ENCODE data around the gene LRRC27. TPM values are rescaled to one million over a fixed set of nuclear protein-coding genes. Genes with fewer than 3 reads are reported as not detected.

The LRRC27 gene
- total RNA-seq, 1 donor: 12.0 TPM

DNA sequence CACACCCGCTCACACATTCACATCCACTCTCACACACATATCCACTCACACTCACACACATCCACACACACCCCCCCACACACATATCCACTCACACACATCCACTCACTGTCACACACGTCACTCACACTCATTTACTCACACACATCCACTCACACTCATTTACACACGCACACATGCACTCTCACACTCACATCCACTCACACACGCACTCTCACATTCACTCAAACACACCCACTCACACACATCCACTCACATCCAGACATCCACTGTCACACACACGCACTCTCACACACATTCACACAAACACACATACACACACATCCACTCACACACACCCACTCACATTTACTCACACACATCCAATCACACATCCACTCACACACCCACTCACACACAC lies 83.3 kb downstream of the LRRC27 start:
- no peak for DNase-seq (ENCODE audit: low read depth)
- TF ChIP-seq, protein P1, sequence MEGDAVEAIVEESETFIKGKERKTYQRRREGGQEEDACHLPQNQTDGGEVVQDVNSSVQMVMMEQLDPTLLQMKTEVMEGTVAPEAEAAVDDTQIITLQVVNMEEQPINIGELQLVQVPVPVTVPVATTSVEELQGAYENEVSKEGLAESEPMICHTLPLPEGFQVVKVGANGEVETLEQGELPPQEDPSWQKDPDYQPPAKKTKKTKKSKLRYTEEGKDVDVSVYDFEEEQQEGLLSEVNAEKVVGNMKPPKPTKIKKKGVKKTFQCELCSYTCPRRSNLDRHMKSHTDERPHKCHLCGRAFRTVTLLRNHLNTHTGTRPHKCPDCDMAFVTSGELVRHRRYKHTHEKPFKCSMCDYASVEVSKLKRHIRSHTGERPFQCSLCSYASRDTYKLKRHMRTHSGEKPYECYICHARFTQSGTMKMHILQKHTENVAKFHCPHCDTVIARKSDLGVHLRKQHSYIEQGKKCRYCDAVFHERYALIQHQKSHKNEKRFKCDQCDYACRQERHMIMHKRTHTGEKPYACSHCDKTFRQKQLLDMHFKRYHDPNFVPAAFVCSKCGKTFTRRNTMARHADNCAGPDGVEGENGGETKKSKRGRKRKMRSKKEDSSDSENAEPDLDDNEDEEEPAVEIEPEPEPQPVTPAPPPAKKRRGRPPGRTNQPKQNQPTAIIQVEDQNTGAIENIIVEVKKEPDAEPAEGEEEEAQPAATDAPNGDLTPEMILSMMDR (IDR thresholded peaks at IDR 0.05; ENCODE audit: insufficient read depth, low read length): no peak
- H3K4me3 ChIP-seq (ENCODE audit: low read depth, low read length): no peak overlapping the region

DNA sequence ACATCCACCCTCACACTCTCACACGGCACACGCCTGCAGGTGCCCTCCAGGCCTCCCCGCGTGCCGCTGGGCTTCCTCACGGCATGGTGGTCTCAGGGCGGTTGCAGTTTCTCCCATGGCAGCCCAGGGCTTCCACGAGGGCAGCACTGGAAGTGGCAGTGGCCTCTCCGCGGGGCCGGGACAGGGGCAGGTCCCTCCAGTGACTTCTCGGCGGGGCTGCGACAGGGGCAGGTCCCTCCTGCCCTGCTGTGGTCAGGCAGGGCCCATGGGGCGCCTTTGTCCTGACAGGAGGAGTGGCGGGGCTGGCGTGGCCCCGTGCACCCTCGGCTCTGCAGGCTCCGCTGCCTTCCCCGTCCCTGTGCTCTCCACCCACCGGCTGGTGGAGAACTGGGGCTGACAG lies 84.0 kb downstream of the LRRC27 start:
- DNase-seq (ENCODE audit: low read depth): no peak
- no peak overlapping the region for H3K4me3 ChIP-seq (ENCODE audit: low read depth, low read length)
- TF ChIP-seq, protein P1 (IDR thresholded peaks at IDR 0.05; ENCODE audit: insufficient read depth, low read length): no peak

DNA sequence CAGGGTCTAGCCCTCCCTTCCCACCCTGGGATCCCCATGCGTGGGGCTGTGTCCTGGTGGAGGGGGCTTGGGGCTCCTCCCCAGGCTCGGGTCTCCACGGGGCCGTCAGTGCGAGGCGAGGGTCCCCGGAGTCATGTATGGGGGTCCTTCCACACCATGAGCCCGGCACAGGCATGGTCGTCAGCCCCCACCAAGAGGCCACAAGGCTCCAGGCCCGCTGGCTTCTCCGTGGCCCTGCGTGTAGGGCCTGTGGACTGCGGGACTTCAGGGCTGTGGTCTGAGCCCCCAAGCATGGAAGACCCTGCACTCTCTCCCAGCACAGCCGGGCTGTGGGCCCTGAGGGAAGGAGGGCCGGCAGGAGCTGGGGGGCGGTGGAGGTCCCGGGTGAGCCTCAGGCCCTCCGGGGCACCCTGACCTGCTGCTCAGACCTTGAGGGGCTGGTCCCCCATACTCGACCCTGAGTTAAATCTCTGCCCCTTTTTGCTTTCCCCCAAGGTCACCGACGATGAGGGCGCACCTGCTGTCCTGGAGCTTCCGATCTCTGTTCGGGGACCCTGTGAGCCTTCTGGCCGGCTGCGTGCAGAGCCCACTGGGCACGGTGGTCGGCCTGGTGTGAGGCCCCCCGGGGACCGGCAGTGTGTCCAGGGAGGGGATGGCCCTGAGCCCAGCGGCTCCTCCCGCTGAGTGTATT lies 84.7 kb downstream of the LRRC27 start:
- H3K4me3 ChIP-seq (ENCODE audit: low read depth, low read length): no peak overlapping the region
- no peak for DNase-seq (ENCODE audit: low read depth)
- TF ChIP-seq, protein P1 (IDR thresholded peaks at IDR 0.05; ENCODE audit: insufficient read depth, low read length): no peak

DNA sequence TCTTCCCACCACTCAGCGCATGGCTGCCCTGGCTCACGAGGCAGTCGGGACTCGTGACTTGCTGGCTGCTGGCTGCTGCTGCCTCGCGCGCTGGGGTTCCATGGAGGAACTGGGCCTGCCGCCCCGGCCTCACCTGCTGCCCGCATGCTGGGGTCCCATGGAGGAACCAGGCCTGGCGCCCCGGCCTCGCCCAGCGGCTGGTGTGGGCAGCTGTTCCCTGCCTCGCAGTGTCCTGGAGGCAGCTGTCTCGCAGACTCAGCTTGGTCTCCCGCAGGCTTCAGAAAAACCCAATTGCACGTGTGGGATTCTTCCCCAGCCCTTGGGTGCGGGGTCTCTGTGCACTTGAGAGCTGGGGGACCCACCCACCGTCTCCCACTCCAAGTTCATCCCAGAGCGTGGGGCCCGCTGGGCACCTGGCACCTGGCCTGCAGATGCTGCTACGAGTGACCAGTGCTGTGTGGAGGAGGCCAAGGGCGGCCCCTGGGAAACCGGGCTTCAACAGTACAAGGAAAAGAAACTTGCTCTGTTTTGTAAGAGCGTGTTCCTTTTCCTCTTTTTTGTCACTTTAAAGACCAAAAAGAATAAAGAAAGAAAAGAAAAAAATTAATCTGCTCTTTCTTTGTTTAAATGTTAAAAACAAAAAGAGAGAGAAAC lies 85.4 kb downstream of the LRRC27 start:
- H3K4me3 ChIP-seq (ENCODE audit: low read depth, low read length): no peak overlapping the region
- TF ChIP-seq, protein P1 (IDR thresholded peaks at IDR 0.05; ENCODE audit: insufficient read depth, low read length): no peak
- DNase-seq (ENCODE audit: low read depth): no peak

DNA sequence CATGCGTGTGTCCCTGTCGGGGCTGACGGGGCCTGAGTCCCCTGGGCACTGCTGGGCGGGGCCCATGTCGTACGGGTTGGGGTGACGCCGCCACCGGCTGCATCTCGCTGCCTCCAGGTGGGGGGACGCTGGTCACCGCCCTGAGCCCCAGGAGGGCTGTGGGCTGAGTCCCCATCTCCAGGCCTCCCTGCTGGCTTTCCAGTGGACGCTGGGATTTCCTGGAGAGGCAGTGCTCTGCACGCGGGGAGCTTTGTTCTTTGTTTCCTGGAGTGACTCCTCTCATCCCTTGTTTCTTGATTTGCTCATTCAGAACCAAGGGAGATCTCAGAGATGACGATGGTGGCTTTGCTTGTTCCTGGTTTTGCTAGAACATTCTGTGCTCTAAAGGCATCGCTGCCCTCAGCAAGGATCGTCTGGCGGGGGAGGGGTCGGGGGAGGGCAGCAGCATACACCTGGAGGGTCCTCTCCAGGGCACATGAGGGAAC lies 86.0 kb downstream of the LRRC27 start:
- DNase-seq (ENCODE audit: low read depth): no peak
- no peak overlapping the region for H3K4me3 ChIP-seq (ENCODE audit: low read depth, low read length)
- TF ChIP-seq, protein P1 (IDR thresholded peaks at IDR 0.05; ENCODE audit: insufficient read depth, low read length): no peak

DNA sequence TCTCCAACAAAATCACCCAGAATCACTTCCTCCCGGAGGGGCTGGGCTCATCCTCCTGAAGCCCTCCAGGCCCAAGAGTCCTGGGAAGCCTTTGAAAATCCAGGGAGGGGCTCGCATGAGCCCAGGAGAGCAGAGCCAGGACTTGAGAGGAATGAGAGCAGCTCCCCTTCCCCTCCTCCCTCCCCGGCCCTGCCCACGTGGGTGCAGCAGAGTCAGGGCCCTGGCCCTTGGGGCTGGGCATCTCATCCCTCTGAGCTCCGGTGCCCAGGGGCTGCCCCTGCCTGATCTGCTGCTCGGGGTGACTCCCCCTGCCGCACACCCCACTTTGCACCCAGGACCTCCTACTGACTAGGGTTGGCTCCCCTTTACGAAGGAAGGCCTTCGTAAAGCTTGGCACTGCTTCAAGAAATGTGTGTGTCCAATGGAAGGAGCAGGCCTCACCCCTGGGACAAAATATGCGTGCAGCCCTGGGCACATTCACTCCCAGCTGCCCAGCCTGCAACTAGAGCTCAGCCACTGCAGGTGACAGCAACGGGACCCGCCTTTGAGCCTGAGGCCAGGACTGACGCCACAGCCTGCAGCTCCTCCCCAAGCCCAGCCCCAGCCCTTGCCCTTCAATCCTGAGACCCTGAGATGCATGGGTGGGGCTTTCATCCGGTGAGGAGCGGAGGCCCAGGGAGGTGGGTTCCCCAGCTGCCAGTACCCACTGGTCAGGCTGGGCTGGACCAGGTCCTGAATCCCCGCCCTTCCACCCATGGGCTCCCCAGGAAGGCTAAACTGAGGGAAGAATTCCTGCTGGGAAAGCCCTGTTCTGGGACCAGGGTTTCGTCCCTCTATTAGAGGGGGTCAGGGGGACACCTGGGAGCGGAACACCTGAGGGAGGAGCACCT lies 86.8 kb downstream of the LRRC27 start:
- TF ChIP-seq, protein P1 (IDR thresholded peaks at IDR 0.05; ENCODE audit: insufficient read depth, low read length): no peak
- DNase-seq (ENCODE audit: low read depth): peak; percentile 7
- no peak overlapping the region for H3K4me3 ChIP-seq (ENCODE audit: low read depth, low read length)
